Thyroid gland (tissue), 4 donors: ENCODE measurements around the gene GANC. TPM values are rescaled to one million over a fixed set of nuclear protein-coding genes. Genes with fewer than 3 reads are reported as not detected.

Experiments
- DNase-seq, 2 donors: peaks; one replicate each; pipeline ENCODE4 v3.0.0-alpha.2; 2019
- H3K27ac ChIP-seq, 3 donors: fragments of 200-600 bp; sonication (generic); 1 replicate in 2 of 3; 2 replicates in 1 of 3; pipeline ENCODE4 v1.5.1; 2016 to 2019; ENCODE audit warnings: mild to moderate bottlenecking in 1 of 3, moderate library complexity in 1 of 3
- H3K27me3 ChIP-seq: fragments of 200-600 bp; sonication (generic); one replicate; pipeline ENCODE4 v1.5.1; 2019
- H3K36me3 ChIP-seq, 2 donors: fragments of 200-600 bp; sonication (generic); one replicate each; pipeline ENCODE4 v1.5.1; 2016 to 2019
- H3K4me1 ChIP-seq, 2 donors: fragments of 200-600 bp; sonication (generic); one replicate each; pipeline ENCODE4 v1.5.1; 2017 to 2019
- H3K4me3 ChIP-seq, 3 donors: fragments of 200-600 bp; sonication (generic); replicated peaks in 1 of 3; 1 replicate in 2 of 3; 2 replicates in 1 of 3; pipeline ENCODE4 v1.5.1; 2016; ENCODE audit warnings: mild to moderate bottlenecking in 1 of 3
- H3K9me3 ChIP-seq: fragments of 200-600 bp; sonication (generic); one replicate; pipeline ENCODE4 v1.5.1; 2017
- POLR2A ChIP-seq, 2 donors: fragments of 450-650 bp; IDR thresholded peaks; one replicate each; pipeline ENCODE4 v1.6.1; 2017; ENCODE audit warnings: antibody characterized with exemption in 2 of 2, mild to moderate bottlenecking in 2 of 2, moderate library complexity in 1 of 2
- WGBS, 2 donors: methylation state at CpG; one replicate each; pipeline ENCODE4 v1.1.5; 2017; 5-methylcytosine and 5-hydroxymethylcytosine counted together
- intact Hi-C: fragments of 100-400 bp; cut with DNase I; formaldehyde crosslinking; loops from one replicate; pipeline ENCODE4 v1.15.1; 2023
- total RNA-seq, 4 donors: library from RNA; depleted of rRNA; stranded (reverse); fragments of >200 nt; gene quantifications; one replicate each; pipeline ENCODE4 v1.2.3, GENCODE V29; 2016
- TF ChIP-seq, protein P1 (sequence below), 6 experiments: fragments of 200-600 bp in 3 of 6; fragments of 450-650 bp in 3 of 6; sonication (generic) in 3 of 6; IDR thresholded peaks; one replicate each; pipeline ENCODE4 v1.5.1; 2016 to 2019; ENCODE audit warnings: antibody characterized with exemption in 6 of 6, mild to moderate bottlenecking in 2 of 6, inconsistent platforms in 1 of 6, moderate library complexity in 1 of 6

The GANC gene
- total RNA-seq, 4 donors from 2014 or later = 19.9 to 49.4 (median 22.2) TPM

GRCh38 chr15:42282344-42282743 is 9.3 kb downstream of the GANC start:
- Histone ChIP-seq H3K36me3 (peaks cover 9 to 12% of the 10 kb centered on the region in 2 donors), H3K27ac (no peak overlapping the region), H3K4me3 (no peak overlapping the region), H3K4me1 (no peaks in the 10 kb centered on the region), H3K27me3 (no peaks in the 10 kb centered on the region), H3K9me3 (no peaks in the 10 kb centered on the region)
- DNase-seq = no peak
- intact Hi-C loops = no loop called here
- TF ChIP-seq, protein P1, sequence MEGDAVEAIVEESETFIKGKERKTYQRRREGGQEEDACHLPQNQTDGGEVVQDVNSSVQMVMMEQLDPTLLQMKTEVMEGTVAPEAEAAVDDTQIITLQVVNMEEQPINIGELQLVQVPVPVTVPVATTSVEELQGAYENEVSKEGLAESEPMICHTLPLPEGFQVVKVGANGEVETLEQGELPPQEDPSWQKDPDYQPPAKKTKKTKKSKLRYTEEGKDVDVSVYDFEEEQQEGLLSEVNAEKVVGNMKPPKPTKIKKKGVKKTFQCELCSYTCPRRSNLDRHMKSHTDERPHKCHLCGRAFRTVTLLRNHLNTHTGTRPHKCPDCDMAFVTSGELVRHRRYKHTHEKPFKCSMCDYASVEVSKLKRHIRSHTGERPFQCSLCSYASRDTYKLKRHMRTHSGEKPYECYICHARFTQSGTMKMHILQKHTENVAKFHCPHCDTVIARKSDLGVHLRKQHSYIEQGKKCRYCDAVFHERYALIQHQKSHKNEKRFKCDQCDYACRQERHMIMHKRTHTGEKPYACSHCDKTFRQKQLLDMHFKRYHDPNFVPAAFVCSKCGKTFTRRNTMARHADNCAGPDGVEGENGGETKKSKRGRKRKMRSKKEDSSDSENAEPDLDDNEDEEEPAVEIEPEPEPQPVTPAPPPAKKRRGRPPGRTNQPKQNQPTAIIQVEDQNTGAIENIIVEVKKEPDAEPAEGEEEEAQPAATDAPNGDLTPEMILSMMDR (IDR thresholded peaks at IDR 0.05) = no peak
- no peak for TF ChIP-seq POLR2A (IDR thresholded peaks at IDR 0.05)

DNA sequence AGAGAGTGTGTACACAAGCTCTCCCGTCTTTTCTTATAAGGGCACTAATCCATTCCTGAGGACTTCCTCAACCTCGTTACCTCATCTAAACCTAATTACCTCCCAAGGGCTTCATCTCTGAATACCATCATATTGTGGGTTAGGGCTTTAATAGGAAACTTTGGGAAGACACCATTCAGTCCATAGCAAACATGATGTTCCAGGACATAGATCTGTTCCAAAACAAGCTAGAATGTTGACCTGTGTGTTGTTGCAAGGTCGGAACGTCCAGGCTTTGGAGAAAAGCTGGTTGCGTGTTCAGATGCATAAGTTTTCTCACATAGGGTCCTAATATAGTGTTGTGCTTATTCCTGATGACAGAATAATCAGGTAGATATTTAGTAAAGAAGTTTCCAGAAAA is 9.9 kb downstream of the GANC start:
- H3K4me1 ChIP-seq = no peaks in the 10 kb centered on the region
- peaks cover 9 to 12% of the 10 kb centered on the region in 2 donors for H3K36me3 ChIP-seq
- 66 to 69% methylated on average over 5 of the region's 5 CpGs for WGBS, 2 donors
- intact Hi-C loops = no loop called here
- no peak overlapping the region for H3K4me3 ChIP-seq
- no peaks in the 10 kb centered on the region for H3K27me3 ChIP-seq
- H3K9me3 ChIP-seq = no peaks in the 10 kb centered on the region
- DNase-seq = no peak
- TF ChIP-seq POLR2A (IDR thresholded peaks at IDR 0.05) = no peak
- TF ChIP-seq, protein P1 (IDR thresholded peaks at IDR 0.05) = no peak
- no peak overlapping the region for H3K27ac ChIP-seq

GRCh38 chr15:42283671-42284070 is 10.7 kb downstream of the GANC start:
- H3K4me3 ChIP-seq = no peak overlapping the region
- no peaks in the 10 kb centered on the region for H3K27me3 ChIP-seq
- H3K9me3 ChIP-seq = no peaks in the 10 kb centered on the region
- WGBS, 2 donors = 94 to 100% methylated on average over 3 of the region's 3 CpGs
- no peak overlapping the region for H3K27ac ChIP-seq
- intact Hi-C loops = no loop called here
- peaks cover 9 to 12% of the 10 kb centered on the region in 2 donors for H3K36me3 ChIP-seq
- no peaks in the 10 kb centered on the region for H3K4me1 ChIP-seq
- no peak for TF ChIP-seq POLR2A (IDR thresholded peaks at IDR 0.05)
- TF ChIP-seq, protein P1 (IDR thresholded peaks at IDR 0.05) = no peak
- DNase-seq = no peak

- no peak for TF ChIP-seq POLR2A (IDR thresholded peaks at IDR 0.05)
- TF ChIP-seq, protein P1 (IDR thresholded peaks at IDR 0.05) = no peak
- Histone ChIP-seq H3K9me3 (no peaks in the 10 kb centered on the region), H3K4me3 (no peak overlapping the region), H3K27me3 (no peaks in the 10 kb centered on the region), H3K36me3 (peaks cover 9 to 10% of the 10 kb centered on the region in 2 donors), H3K4me1 (no peaks in the 10 kb centered on the region), H3K27ac (no peak overlapping the region)
- DNase-seq = no peak
- intact Hi-C loops = no loop called here
Measured at GRCh38 chr15:42284551-42284950, 11.6 kb downstream of the GANC start.

DNA sequence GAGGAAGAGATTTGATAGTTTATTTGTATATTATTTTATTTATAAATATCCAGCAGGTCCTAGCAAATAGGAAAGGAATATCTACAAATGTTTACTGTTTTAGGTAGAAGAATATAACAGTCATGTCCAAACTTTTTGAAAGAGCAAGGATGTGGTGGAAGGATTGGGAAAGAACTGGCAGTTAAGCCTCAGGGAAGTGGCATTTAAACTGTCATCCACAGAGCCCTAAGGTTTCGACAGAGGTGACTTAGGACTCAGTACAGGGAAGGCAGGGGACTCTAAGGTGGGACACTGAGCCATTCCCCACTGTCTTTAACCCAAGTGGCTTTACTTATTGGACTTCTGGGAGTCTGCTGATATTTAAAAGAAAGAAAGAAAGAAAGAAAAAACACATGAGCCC is 12.0 kb downstream of the GANC start:
- H3K36me3 ChIP-seq = peaks cover 9% of the 10 kb centered on the region in 2 donors
- no peak overlapping the region for H3K27ac ChIP-seq
- no peak overlapping the region for H3K4me3 ChIP-seq
- intact Hi-C loops = no loop called here
- whole genome bisulfite sequencing, 2 donors = 92 to 93% methylated on average over 1 of the region's 1 CpG
- H3K27me3 ChIP-seq = no peaks in the 10 kb centered on the region
- H3K9me3 ChIP-seq = no peaks in the 10 kb centered on the region
- no peak for DNase-seq
- TF ChIP-seq POLR2A (IDR thresholded peaks at IDR 0.05) = no peak
- TF ChIP-seq, protein P1 (IDR thresholded peaks at IDR 0.05) = no peak
- no peaks in the 10 kb centered on the region for H3K4me1 ChIP-seq
